NCI-H446 treated with DMSO at 0.1 percent for 48 hours (cell line): ENCODE results near the gene SDS.
A peak's percentile ranks its signal among the peaks of the same experiment; 100 is the strongest.

Experiments used
- DNase-seq: peaks from one replicate; lab custom pipeline; 2025; lab: John Stamatoyannopoulos, UW

SDS gene

GRCh38 chr12:113403435-113404415, at the start of gene SDS:
Gene SDS (minus strand): TSS chr12:113403887. CDS start chr12:113399708, 4,179 bp downstream.
- DNase-seq = peak; percentile 48

GRCh38 chr12:113453330-113453729, 49.6 kb upstream of the SDS start:
- DNase-seq = no peak

- DNase-seq = no peak
Observed at GRCh38 chr12:113452458-113452857, 48.8 kb upstream of the SDS start.

GRCh38 chr12:113449839-113450238, 46.2 kb upstream of the SDS start:
- no peak for DNase-seq

GRCh38 chr12:113449299-113449698, 45.6 kb upstream of the SDS start:
- DNase-seq = no peak

- DNase-seq = no peak
Observed at GRCh38 chr12:113448873-113449272, 45.2 kb upstream of the SDS start.

- no peak for DNase-seq
Observed at GRCh38 chr12:113445544-113446171, 42.0 kb upstream of the SDS start.

GRCh38 chr12:113443030-113443539, 39.4 kb upstream of the SDS start:
- no peak for DNase-seq

- no peak for DNase-seq
Observed at GRCh38 chr12:113440947-113441782, 37.5 kb upstream of the SDS start.

GRCh38 chr12:113440336-113440735, 36.6 kb upstream of the SDS start:
- DNase-seq = no peak

GRCh38 chr12:113439606-113440030, 35.9 kb upstream of the SDS start:
- DNase-seq = no peak

- DNase-seq = no peak
Observed at GRCh38 chr12:113439301-113439597, 35.6 kb upstream of the SDS start.

- no peak for DNase-seq
Observed at GRCh38 chr12:113438523-113439300, 35.0 kb upstream of the SDS start.

- no peak for DNase-seq
Observed at GRCh38 chr12:113437729-113438100, 34.0 kb upstream of the SDS start.

GRCh38 chr12:113436993-113437728, 33.5 kb upstream of the SDS start:
- no peak for DNase-seq

GRCh38 chr12:113436586-113436985, 32.9 kb upstream of the SDS start:
- DNase-seq = no peak

- no peak for DNase-seq
Observed at GRCh38 chr12:113435367-113435766, 31.7 kb upstream of the SDS start.

- no peak for DNase-seq
Observed at GRCh38 chr12:113432986-113433385, 29.3 kb upstream of the SDS start.

- DNase-seq = no peak
Observed at GRCh38 chr12:113428482-113428881, 24.8 kb upstream of the SDS start.

GRCh38 chr12:113427882-113428281, 24.2 kb upstream of the SDS start:
- no peak for DNase-seq

GRCh38 chr12:113425960-113426453, 22.3 kb upstream of the SDS start:
- DNase-seq = no peak
